ENCODE data around the gene CTIF. TPM values are rescaled to one million over a fixed set of nuclear protein-coding genes. Genes with fewer than 3 reads are reported as not detected.
A peak's percentile ranks its signal among the peaks of the same experiment; 100 is the strongest.

Gene CTIF
- total RNA-seq, 1 donor from 2014 or later = 35.1 TPM

DNA sequence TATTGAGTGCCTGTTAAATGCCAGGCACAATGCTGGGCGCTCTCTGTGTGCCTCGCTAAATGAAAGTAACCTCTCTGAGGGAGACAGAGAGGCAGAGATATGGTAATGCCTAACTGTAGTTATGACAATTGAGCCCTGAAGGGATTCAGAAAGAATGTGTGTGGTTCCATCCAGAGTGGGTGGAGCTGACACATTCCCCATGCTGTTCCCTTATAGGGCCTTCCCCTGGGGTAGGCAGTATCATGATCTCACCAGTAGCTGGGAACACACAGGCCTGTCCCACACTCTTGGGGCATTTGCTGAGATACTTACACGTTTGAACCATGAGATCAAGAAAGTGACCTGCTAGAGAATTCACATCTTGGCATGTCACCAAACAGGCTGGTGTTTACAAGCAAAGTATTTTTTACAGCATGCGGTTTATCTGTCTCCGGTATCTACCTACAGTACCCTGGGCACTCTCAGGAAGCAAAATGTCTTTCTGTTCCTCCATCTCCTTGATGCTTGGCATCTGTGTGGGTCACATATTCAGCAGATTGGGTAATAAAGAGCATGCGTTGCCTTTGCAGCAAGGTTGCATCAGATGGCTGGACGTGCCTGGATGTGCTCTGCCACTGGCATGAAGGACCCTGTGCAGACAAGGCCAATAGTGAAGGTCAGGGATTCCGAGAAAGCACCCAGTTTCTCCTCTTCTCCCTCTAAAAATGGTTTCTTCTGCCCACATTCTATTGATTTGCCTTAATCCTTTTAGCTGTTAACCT is 9.4 kb downstream of the CTIF start:
- intact Hi-C loops (cut with DNase I) = no loop called here

DNA sequence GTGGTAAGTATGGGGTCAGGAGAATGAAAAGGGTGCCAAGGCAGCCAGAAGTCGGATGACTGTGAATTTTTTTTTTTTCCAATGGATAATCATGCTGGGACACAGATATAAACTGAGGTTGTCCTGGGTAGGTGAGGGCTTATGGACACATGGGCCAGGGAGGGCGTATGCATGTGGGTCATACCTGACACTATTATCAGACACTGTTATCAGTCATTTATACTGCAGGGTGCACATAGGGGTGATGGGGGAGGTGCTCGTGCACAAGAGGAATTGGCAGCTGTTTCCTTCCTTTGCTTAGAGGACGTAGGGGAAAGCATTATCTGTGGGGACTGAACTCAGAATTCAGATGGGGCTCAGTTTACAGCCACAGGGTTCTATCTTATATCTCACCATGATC is 10.1 kb downstream of the CTIF start:
- H3K4me3 ChIP-seq = no peak overlapping the region
- no peaks in the 10 kb centered on the region for H3K9me3 ChIP-seq
- peaks cover 48% of the 10 kb centered on the region for H3K4me1 ChIP-seq
- intact Hi-C loops (cut with DNase I) = no loop called here
- H3K27me3 ChIP-seq = no peaks in the 10 kb centered on the region
- TF ChIP-seq POLR2AphosphoS5 (IDR thresholded peaks at IDR 0.05; ENCODE audit: insufficient read depth in 1 of 2, low read depth in 1 of 2) = no peak
- TF ChIP-seq, protein P1, sequence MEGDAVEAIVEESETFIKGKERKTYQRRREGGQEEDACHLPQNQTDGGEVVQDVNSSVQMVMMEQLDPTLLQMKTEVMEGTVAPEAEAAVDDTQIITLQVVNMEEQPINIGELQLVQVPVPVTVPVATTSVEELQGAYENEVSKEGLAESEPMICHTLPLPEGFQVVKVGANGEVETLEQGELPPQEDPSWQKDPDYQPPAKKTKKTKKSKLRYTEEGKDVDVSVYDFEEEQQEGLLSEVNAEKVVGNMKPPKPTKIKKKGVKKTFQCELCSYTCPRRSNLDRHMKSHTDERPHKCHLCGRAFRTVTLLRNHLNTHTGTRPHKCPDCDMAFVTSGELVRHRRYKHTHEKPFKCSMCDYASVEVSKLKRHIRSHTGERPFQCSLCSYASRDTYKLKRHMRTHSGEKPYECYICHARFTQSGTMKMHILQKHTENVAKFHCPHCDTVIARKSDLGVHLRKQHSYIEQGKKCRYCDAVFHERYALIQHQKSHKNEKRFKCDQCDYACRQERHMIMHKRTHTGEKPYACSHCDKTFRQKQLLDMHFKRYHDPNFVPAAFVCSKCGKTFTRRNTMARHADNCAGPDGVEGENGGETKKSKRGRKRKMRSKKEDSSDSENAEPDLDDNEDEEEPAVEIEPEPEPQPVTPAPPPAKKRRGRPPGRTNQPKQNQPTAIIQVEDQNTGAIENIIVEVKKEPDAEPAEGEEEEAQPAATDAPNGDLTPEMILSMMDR (IDR thresholded peaks at IDR 0.05) = no peak
- TF ChIP-seq POLR2A (IDR thresholded peaks at IDR 0.05) = no peak
- no peaks in the 10 kb centered on the region for H3K36me3 ChIP-seq
- no peak for DNase-seq (ENCODE audit: extremely low spot score in 2 of 2)
- no peak overlapping the region for H3K27ac ChIP-seq

More for the DNA sequence above, 9.4 kb downstream of the CTIF start:
- DNase-seq (ENCODE audit: extremely low spot score in 2 of 2) = no peak
- H3K4me1 ChIP-seq = peaks cover 52% of the 10 kb centered on the region
- H3K9me3 ChIP-seq = no peaks in the 10 kb centered on the region
- peak overlapping the region; percentile 20 for H3K27ac ChIP-seq
- no peak for TF ChIP-seq POLR2AphosphoS5 (IDR thresholded peaks at IDR 0.05; ENCODE audit: insufficient read depth in 1 of 2, low read depth in 1 of 2)
- no peak for TF ChIP-seq POLR2A (IDR thresholded peaks at IDR 0.05)
- TF ChIP-seq, protein P1 (IDR thresholded peaks at IDR 0.05) = no peak
- H3K27me3 ChIP-seq = no peaks in the 10 kb centered on the region
- H3K4me3 ChIP-seq = no peak overlapping the region
- H3K36me3 ChIP-seq = no peaks in the 10 kb centered on the region

DNA sequence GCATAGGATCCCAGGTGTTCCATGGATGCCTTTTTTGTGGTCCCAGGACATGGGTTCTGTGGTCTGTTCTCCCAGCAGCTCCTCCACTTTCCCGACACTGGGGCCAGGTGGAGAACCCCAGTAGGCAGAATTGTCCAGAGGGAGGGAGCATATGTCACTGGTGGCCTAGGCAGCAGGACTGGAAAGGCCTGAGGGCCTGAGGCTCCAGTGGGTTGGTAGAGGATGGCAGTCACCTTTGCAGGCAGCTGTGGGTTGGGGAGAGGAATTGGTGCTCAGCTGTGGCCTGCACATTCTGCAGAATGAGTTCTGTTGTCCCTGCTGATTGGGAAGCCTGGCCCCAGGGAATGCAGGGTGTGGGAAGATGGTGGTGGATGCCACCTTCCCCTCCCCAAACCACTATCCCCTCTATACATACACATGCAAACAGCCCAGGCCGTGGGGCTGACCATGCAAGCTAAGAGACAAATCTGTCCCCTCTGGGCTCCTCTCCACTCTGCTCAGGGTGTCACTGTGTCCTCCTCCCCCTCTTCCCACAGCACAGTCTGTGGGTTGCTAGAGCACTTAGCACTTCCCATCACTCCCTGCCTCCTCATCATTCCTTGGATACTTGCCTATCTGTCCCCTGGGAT is 11.4 kb downstream of the CTIF start:
- TF ChIP-seq POLR2A (IDR thresholded peaks at IDR 0.05) (no peak), POLR2AphosphoS5 (IDR thresholded peaks at IDR 0.05; ENCODE audit: insufficient read depth in 1 of 2, low read depth in 1 of 2) (no peak)
- TF ChIP-seq, protein P1 (IDR thresholded peaks at IDR 0.05) = no peak
- Histone ChIP-seq H3K4me1 (peaks cover 39% of the 10 kb centered on the region), H3K27me3 (no peaks in the 10 kb centered on the region), H3K27ac (no peak overlapping the region), H3K36me3 (no peaks in the 10 kb centered on the region), H3K4me3 (no peak overlapping the region), H3K9me3 (no peaks in the 10 kb centered on the region)
- intact Hi-C loops (cut with DNase I) = loop anchor here (10.0 kb wide), 1 partner anchor 95 kb away; no protein-coding TSS in a partner anchor
- DNase-seq (ENCODE audit: extremely low spot score in 2 of 2) = no peak

DNA sequence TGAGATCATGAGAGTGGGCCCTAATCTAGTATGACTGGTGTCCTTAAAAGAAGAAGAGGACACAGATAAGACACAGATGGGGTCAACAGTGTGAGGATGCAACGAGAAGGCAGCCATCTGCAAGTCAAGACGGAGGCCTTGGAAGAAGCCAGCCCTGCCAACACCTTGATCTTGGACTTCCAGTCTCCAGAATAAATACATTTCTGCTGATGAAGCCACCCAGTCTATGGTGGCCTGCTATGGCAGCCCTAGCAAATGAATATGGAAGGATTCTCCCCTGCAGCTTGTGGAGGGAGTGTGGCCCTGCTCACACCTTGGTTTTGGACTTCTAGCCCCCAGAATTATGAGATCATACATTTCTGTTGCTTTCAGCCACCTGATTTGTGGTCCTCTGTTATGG is 12.3 kb downstream of the CTIF start:
- Histone ChIP-seq H3K36me3 (no peaks in the 10 kb centered on the region), H3K27ac (no peak overlapping the region), H3K4me1 (peaks cover 30% of the 10 kb centered on the region), H3K27me3 (no peaks in the 10 kb centered on the region), H3K9me3 (no peaks in the 10 kb centered on the region), H3K4me3 (no peak overlapping the region)
- no peak for TF ChIP-seq POLR2AphosphoS5 (IDR thresholded peaks at IDR 0.05; ENCODE audit: insufficient read depth in 1 of 2, low read depth in 1 of 2)
- TF ChIP-seq, protein P1 (IDR thresholded peaks at IDR 0.05) = no peak
- no peak for TF ChIP-seq POLR2A (IDR thresholded peaks at IDR 0.05)
- no peak for DNase-seq (ENCODE audit: extremely low spot score in 2 of 2)
- intact Hi-C loops (cut with DNase I) = loop anchor here (10.0 kb wide), 1 partner anchor 94 kb away; no protein-coding TSS in a partner anchor

DNA sequence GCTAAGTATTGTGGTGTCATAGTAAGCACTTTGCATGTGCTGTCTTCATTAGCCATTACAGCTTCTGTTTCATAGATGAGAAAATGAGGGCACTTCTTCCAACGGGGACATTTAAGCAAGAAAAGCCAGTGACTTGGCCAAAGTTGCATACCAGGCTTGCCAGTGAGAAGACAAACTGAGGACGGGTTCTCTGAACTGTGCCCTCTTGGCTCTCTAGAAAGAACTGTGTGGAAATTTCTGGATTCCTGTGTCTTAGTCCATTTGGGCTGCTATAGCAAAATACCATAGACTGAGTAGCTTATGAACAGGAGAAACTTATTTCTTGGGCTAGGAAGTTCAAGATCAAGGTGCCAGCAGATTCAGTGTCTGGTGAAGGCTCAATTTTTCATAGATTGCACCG is 13.3 kb downstream of the CTIF start:
- no peak overlapping the region for H3K4me3 ChIP-seq
- no peaks in the 10 kb centered on the region for H3K27me3 ChIP-seq
- H3K4me1 ChIP-seq = peaks cover 20% of the 10 kb centered on the region
- intact Hi-C loops (cut with DNase I) = loop anchor here (10.0 kb wide), 1 partner anchor 93 kb away; no protein-coding TSS in a partner anchor
- no peak overlapping the region for H3K27ac ChIP-seq
- H3K36me3 ChIP-seq = no peaks in the 10 kb centered on the region
- no peak for DNase-seq (ENCODE audit: extremely low spot score in 2 of 2)
- H3K9me3 ChIP-seq = no peaks in the 10 kb centered on the region
- TF ChIP-seq POLR2AphosphoS5 (IDR thresholded peaks at IDR 0.05; ENCODE audit: insufficient read depth in 1 of 2, low read depth in 1 of 2) (no peak), POLR2A (IDR thresholded peaks at IDR 0.05) (no peak)
- TF ChIP-seq, protein P1 (IDR thresholded peaks at IDR 0.05) = no peak
